Fibroblast of upper back skin (primary cell): ENCODE measurements around the gene MYH11.

Source experiments
- DNase-seq: peaks from one replicate; pipeline ENCODE4 v3.0.0-alpha.2; 2013

The MYH11 gene

GRCh38 chr16:15856901-15857698 is at the start of gene MYH11:
MYH11 (minus strand) TSS chr16:15857028; CDS start chr16:15838252, 18,776 bp downstream.
- no peak for DNase-seq

- DNase-seq: no peak
Measured at GRCh38 chr16:15906439-15906838, 49.6 kb upstream of the MYH11 start.

GRCh38 chr16:15903960-15904359 is 47.1 kb upstream of the MYH11 start:
- no peak for DNase-seq

- no peak for DNase-seq
Measured at GRCh38 chr16:15900901-15901500, 44.2 kb upstream of the MYH11 start.

GRCh38 chr16:15900357-15900756 is 43.5 kb upstream of the MYH11 start:
- DNase-seq: no peak

- DNase-seq: peak; percentile 96
Measured at GRCh38 chr16:15899538-15900100, 42.8 kb upstream of the MYH11 start.

GRCh38 chr16:15898654-15899053 is 41.8 kb upstream of the MYH11 start:
- no peak for DNase-seq

GRCh38 chr16:15897834-15898254 is 41.0 kb upstream of the MYH11 start:
- peak; percentile 59 for DNase-seq

- peak; percentile 62 for DNase-seq
Measured at GRCh38 chr16:15897121-15897780, 40.4 kb upstream of the MYH11 start.

- no peak for DNase-seq
Measured at GRCh38 chr16:15894571-15895374, 37.9 kb upstream of the MYH11 start.

GRCh38 chr16:15891508-15891907 is 34.7 kb upstream of the MYH11 start:
- no peak for DNase-seq

GRCh38 chr16:15888072-15888976 is 31.5 kb upstream of the MYH11 start, which contains the start of gene CEP20:
CEP20 (minus strand) TSS chr16:15888603; CDS start chr16:15888585, 18 bp downstream.
- DNase-seq: peak; percentile 99

GRCh38 chr16:15887283-15887682 is 30.5 kb upstream of the MYH11 start:
- no peak for DNase-seq

- no peak for DNase-seq
Measured at GRCh38 chr16:15886078-15886477, 29.2 kb upstream of the MYH11 start.

GRCh38 chr16:15885560-15886001 is 28.8 kb upstream of the MYH11 start:
- DNase-seq: no peak

GRCh38 chr16:15882563-15882962 is 25.7 kb upstream of the MYH11 start:
- DNase-seq: no peak

GRCh38 chr16:15881794-15882379 is 25.1 kb upstream of the MYH11 start:
- no peak for DNase-seq

- DNase-seq: no peak
Measured at GRCh38 chr16:15880434-15881308, 23.8 kb upstream of the MYH11 start.

GRCh38 chr16:15879255-15879811 is 22.5 kb upstream of the MYH11 start:
- DNase-seq: peak; percentile 92

GRCh38 chr16:15876503-15876902 is 19.7 kb upstream of the MYH11 start:
- no peak for DNase-seq
